HG03064 (cell line): ENCODE data around the gene AMACR.

Source experiments
- ATAC-seq: cut with Tn5 transposase; IDR thresholded peaks from one replicate; pipeline ENCODE4 v1.9.1; 2021; ENCODE audit warnings: low read depth; ENCODE audit not compliant: unreplicated experiment

AMACR gene

GRCh38 chr5:34007621-34008600 is at the start of gene AMACR:
AMACR (minus strand) TSS chr5:34008050; CDS start chr5:34008019, 31 bp downstream.
- ATAC-seq = peak; percentile 87

GRCh38 chr5:34057569-34057968 is 49.7 kb upstream of the AMACR start:
- no peak for ATAC-seq

DNA sequence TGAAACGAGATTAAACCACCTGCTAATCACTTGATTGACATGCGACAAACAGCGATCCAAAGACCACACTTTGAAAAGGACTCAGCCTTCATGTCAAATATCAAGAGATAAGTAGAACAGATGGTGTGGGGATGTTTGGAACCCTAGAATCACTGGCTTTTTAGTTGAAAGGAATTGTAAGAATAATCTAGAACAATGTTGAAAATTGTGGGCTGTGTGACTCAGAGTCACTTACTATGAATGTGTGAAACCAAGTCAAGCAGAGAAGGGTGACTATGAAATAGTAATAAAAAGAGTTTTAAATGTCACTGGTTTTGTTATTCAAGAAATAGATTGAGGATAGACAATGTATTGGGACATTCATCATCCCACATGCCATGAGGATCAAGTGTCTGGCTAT is 49.3 kb upstream of the AMACR start:
- ATAC-seq = no peak

DNA sequence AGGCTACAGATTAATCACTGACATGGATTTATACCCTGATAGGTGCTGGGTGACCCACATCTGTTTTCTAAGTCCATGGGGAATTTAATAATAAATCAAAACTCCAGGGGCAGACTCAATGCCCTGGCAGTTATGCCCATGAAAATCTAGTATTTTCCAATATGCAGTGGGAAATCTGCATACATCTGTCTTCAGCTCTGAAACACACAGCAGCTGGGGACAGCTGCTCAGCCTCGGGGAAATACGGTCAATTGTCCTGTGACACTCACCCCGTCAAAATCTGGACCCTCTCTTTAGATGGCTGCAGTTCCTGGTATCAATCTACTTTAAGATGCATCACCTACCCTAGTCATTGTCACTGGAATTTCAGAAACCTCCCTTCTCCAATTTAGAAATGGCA is 47.8 kb upstream of the AMACR start:
- no peak for ATAC-seq

DNA sequence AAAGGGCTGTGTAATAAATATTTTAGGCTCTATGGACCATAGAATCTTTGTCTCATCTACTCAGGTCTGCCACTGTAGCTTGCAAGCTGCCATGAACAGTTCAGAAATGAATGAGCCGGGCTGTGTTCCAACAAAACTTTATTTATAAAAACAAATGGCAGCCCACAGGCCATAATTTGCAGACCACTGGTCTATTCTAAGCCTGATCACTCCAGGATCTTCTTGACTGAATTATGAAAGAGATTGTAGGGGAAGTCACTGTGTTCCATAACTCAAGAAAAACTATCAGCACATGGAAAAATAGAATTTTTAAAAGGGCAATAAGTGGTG is 46.5 kb upstream of the AMACR start:
- no peak for ATAC-seq

GRCh38 chr5:34053571-34054399 is 45.9 kb upstream of the AMACR start:
- no peak for ATAC-seq

- no peak for ATAC-seq
Observed at GRCh38 chr5:34053133-34053532, 45.3 kb upstream of the AMACR start.

- no peak for ATAC-seq
Observed at GRCh38 chr5:34051374-34051980, 43.6 kb upstream of the AMACR start.

GRCh38 chr5:34047774-34048572 is 40.1 kb upstream of the AMACR start:
- ATAC-seq = no peak

GRCh38 chr5:34047143-34047542 is 39.3 kb upstream of the AMACR start:
- ATAC-seq = no peak

DNA sequence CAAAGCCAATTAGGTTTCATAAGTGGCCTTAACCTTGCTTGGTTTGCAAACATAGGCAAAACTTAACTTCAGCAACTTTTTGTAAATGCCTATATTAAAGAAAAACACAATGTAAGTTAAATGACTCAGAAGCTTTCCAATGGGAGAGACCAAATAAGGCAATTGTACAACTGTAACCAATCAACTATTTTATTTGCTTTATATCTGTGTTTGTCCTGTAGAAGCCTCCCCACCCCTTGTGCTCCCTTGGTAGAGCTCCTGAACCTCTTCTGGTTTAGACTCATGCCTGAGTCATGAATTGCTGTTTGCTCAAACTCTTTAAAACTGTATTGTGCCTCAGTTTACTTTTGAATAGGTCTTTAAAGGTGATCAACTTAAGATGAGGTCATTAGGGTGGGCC is 38.1 kb upstream of the AMACR start:
- no peak for ATAC-seq

DNA sequence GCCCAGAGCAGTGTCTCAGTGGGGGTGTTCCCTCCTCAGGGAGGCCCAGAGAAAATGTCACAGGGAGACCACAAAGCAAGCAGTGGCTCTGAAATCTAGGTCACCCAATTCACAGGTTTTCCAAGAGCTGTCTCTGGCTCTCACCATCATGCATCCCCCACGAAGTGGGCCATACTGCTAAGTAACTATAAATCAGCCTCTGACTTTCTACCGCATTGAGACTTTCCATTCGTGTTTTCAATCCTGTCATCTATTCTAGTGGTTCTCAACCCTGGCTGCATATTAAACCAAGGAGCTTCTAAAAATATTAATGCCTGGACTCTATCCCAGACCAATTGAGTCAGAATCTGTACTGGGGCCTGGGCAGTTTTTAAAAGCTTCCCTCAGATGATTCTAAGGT is 37.2 kb upstream of the AMACR start:
- ATAC-seq = no peak

DNA sequence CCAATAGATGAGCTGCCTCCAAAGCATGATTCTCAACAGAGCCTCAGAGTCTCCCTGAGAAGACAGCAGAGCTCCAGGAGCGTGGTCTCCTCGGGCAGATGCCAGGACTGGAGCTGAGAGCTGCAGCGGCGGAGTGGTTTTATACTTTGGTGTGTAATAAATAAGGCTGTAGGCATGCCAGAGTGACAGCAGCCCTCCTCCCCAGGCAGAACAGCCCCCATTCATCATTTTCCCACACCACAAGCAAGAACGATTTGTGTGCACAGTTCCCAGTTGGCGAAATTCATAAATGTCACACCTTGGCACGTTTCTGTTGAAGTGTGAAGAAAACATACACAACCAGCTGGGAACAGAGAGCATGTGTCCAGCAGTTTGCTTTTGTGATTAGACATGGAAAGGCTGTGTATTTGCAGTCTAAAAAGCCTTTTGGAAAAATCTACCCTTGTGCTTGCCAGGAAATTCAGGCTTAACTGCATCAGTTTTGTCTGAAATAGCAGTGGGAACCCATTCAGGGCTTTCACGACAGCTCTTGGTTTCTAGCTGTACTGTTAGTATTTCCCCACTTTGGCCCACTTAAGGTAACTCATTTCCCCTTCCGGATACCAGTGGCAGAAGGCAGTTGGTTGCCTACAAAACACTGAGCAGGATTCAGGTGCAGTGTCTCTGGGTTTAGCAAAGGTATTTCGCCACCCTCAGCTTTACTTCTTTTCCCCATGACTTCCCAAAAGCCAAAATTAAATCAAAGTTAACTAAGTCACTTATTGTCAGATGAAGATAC is 35.4 kb upstream of the AMACR start, which contains the start of gene C1QTNF3:
C1QTNF3 (minus strand) TSS at position 115 of the 778 bp plus-strand sequence; CDS start at position 27, 88 bp downstream.
- ATAC-seq = no peak

GRCh38 chr5:34042321-34042720 is 34.5 kb upstream of the AMACR start:
- no peak for ATAC-seq

GRCh38 chr5:34041247-34041972 is 33.6 kb upstream of the AMACR start:
- no peak for ATAC-seq

GRCh38 chr5:34040472-34040871 is 32.6 kb upstream of the AMACR start:
- no peak for ATAC-seq

DNA sequence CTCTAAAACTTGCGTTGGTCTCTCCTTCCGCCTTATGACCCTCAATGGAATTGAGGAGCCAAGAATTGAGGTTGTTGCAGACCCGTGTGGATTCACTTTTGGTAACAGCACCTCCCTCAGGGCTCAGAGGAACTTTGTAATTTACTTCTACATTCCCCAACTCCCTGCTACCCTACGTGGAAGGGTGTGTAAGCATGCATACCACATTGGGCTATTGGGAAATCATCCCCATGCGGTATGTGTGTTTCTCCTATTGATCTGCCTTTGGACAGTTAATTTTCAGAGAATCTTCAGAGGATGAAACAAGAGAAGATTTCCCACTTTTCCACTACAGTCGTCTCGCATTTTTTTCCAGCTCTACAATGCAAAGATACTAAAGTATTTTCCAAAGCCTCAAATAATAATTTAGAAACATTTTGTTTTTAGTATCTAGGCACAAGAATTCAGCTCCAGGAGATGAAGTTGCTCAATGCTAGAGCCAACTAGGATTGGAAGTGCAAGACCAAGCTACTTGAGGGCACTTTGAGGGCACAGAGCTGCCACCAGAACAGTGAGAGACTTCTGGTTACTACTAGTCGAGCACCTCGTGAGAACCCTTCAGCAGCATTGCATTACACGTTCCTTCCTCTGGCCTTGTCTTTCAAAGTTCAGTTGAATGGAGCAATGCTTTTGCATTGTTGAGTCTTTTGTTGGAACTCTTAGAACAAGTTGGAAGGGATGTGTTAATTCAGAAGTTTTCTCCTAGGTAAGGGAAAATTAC is 31.7 kb upstream of the AMACR start:
- no peak for ATAC-seq

- no peak for ATAC-seq
Observed at GRCh38 chr5:34038838-34039237, 31.0 kb upstream of the AMACR start.
